ENCODE results near the gene C3orf20.

DNA sequence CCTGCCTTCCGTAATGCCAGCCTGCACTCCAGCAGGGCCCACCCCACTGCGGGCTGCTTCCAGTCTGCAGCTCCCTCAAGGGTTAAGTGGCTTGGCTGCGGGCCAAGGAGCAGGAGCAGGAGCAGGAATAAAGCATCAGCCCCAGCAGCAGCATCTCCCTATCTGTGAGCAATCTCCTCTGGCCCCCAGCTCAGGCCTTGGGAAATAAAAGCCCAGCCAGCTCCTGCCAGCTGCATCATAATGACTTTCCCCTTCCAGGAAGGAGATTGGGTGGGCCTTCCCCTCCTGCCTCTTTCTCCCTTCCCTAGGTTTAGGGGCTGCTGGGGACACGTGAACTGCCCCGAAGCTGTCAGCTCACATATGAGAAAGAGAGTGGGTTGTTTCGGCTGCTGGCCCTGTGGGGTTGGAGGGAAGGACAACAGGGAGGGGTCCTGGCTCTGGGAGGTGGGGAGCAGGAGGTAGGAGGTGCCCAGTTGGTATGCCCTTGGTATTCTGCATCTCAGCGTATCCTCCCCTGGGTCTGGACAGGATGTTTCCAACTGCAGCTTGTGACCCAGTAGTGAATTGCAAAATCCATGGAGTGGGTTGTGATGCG lies 109.2 kb downstream of the C3orf20 start:
- TF ChIP-seq CEBPB (IDR thresholded peaks at IDR 0.05) (no peak), NFIC (IDR thresholded peaks at IDR 0.05) (peak; percentile 24; the same call in 1 of the 2 replicates), TCF12 (IDR thresholded peaks at IDR 0.05; ENCODE audit: low read depth) (no peak)
- TF ChIP-seq, protein P1, sequence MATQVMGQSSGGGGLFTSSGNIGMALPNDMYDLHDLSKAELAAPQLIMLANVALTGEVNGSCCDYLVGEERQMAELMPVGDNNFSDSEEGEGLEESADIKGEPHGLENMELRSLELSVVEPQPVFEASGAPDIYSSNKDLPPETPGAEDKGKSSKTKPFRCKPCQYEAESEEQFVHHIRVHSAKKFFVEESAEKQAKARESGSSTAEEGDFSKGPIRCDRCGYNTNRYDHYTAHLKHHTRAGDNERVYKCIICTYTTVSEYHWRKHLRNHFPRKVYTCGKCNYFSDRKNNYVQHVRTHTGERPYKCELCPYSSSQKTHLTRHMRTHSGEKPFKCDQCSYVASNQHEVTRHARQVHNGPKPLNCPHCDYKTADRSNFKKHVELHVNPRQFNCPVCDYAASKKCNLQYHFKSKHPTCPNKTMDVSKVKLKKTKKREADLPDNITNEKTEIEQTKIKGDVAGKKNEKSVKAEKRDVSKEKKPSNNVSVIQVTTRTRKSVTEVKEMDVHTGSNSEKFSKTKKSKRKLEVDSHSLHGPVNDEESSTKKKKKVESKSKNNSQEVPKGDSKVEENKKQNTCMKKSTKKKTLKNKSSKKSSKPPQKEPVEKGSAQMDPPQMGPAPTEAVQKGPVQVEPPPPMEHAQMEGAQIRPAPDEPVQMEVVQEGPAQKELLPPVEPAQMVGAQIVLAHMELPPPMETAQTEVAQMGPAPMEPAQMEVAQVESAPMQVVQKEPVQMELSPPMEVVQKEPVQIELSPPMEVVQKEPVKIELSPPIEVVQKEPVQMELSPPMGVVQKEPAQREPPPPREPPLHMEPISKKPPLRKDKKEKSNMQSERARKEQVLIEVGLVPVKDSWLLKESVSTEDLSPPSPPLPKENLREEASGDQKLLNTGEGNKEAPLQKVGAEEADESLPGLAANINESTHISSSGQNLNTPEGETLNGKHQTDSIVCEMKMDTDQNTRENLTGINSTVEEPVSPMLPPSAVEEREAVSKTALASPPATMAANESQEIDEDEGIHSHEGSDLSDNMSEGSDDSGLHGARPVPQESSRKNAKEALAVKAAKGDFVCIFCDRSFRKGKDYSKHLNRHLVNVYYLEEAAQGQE (IDR thresholded peaks at IDR 0.05; ENCODE audit: low read depth) = no peak
- TF ChIP-seq, protein P2, sequence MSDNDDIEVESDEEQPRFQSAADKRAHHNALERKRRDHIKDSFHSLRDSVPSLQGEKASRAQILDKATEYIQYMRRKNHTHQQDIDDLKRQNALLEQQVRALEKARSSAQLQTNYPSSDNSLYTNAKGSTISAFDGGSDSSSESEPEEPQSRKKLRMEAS (IDR thresholded peaks at IDR 0.05) = no peak

Measured in Ishikawa (cell line).